ENCODE data around the gene NUMA1.

NUMA1 gene

DNA sequence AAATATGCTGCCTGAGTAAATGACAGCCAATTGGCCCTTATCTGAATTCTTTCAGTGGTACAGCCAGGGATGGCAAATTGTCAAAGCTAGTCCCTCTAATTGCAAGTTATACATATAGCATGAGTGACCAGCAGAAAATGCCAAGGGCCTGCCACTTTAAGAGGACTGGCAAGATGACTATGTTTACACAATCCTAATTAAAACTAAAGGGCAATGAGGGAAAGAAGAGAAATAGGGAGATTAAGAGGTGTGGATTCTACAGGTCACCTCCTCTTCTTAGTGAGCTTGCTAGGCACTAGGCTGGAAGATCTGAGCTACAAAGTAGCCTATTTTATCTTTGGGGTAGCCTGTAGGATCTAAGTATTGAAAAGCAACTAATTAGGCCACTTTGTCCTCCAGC is 13.5 kb downstream of the NUMA1 start:
- TF ChIP-seq, protein P1, sequence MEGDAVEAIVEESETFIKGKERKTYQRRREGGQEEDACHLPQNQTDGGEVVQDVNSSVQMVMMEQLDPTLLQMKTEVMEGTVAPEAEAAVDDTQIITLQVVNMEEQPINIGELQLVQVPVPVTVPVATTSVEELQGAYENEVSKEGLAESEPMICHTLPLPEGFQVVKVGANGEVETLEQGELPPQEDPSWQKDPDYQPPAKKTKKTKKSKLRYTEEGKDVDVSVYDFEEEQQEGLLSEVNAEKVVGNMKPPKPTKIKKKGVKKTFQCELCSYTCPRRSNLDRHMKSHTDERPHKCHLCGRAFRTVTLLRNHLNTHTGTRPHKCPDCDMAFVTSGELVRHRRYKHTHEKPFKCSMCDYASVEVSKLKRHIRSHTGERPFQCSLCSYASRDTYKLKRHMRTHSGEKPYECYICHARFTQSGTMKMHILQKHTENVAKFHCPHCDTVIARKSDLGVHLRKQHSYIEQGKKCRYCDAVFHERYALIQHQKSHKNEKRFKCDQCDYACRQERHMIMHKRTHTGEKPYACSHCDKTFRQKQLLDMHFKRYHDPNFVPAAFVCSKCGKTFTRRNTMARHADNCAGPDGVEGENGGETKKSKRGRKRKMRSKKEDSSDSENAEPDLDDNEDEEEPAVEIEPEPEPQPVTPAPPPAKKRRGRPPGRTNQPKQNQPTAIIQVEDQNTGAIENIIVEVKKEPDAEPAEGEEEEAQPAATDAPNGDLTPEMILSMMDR (IDR thresholded peaks at IDR 0.05; ENCODE audit: low read depth, low read length), result no peak
- in situ Hi-C loops (cut with HindIII; ENCODE audit: low sequenced_read_pairs), result no loop called here
- no peak for DNase-seq (ENCODE audit: low read depth, low spot score)
- H3K4me3 ChIP-seq (ENCODE audit: low read depth, low read length), result no peak overlapping the region

DNA sequence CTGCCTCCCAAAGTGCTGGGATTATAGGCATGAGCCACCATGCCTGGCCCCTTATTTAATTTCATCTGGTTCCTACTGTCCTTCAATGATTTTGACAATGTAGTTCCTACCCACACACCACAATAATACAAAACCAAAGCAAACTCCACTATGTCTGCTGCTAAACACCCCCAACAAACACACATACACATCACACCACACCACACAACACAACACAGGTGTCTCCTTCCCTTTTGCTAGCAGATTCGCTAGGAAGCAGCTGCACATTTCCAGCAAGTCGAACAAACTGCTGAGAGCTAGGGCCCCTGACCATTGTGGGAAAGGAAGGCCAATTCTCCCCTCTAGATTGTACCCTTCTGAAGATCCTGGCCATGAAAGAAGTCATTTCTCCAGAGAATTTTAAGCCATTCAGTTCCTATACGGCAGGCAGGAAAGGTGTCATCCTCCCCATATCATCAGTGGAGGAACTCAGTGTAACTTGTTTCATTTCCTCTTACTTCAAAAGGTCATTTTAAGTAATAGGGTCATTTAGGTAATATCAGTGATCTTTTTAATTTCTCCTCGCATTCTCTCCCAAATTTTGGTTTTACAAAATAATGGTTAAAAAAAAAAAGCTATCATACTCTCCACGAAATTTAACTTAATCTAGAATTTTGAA is 18.5 kb downstream of the NUMA1 start:
- in situ Hi-C loops (cut with HindIII; ENCODE audit: low sequenced_read_pairs), result no loop called here
- H3K4me3 ChIP-seq (ENCODE audit: low read depth, low read length), result no peak overlapping the region
- TF ChIP-seq, protein P1 (IDR thresholded peaks at IDR 0.05; ENCODE audit: low read depth, low read length), result no peak
- DNase-seq (ENCODE audit: low read depth, low spot score), result no peak

DNA sequence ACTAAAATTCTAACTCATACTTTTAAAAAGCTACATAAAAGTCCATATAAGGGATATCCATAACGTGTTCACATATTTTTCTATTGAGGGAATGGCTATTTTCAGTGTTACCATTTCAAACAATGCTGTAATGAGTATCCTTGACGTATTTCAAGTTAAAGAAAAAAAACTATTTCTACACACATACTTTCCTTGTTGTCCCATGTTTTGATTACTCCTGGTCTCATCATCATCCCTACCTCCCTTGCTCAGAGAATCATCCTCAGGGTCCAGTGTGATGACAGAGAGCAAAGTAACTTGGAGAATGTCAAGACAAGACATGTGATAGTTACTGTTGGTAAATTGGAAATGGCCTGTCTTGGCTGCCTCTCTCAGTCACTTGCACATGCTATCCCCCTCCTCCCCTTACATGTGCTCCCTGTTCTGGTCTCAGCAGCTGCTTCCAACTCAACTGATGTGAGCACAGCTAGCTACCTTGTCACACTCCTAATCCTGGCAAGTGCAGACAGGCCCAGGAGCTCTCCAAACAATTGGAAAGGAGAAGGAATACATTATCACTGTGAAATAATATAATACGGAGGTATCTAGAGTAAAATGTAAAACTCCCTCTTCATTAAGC is 21.8 kb downstream of the NUMA1 start:
- in situ Hi-C loops (cut with HindIII; ENCODE audit: low sequenced_read_pairs), result no loop called here
- peak; percentile 40 for DNase-seq (ENCODE audit: low read depth, low spot score)
- no peak overlapping the region for H3K4me3 ChIP-seq (ENCODE audit: low read depth, low read length)
- TF ChIP-seq, protein P1 (IDR thresholded peaks at IDR 0.05; ENCODE audit: low read depth, low read length), result no peak

DNA sequence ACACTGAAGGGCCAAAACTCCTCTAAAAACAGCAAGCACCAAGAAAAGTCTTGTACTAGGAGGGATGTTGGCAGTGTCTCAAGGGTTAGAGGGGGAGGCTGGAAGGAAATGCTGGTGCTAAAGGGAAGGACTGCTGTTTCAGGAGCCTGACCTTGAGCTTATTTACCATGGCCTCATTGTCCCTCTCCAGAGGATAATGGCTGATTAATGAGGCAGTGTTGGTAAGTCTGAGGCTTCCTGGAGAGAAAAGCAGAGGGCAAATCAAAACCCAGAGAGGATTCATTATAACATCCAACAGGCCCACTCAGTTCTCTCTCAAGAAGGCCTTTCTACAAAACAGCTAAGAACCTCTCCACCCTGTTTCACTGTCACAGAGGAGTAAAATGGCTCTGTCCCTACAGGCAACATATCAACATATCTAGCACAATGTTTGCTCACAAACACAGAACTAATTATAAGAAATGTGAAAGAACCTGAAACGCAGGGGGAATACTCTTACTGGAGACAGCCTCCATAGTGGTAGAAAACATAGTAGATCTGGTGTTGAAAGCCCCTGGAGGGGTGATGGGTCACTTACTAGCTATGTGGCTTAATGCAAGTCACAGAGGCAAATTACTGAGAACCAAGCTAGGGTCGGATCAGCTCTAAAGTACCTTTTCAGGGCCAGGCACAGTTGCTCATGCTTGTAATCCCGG is 31.4 kb downstream of the NUMA1 start:
- TF ChIP-seq, protein P1 (IDR thresholded peaks at IDR 0.05; ENCODE audit: low read depth, low read length), result no peak
- no peak for DNase-seq (ENCODE audit: low read depth, low spot score)
- no peak overlapping the region for H3K4me3 ChIP-seq (ENCODE audit: low read depth, low read length)
- in situ Hi-C loops (cut with HindIII; ENCODE audit: low sequenced_read_pairs), result no loop called here

DNA sequence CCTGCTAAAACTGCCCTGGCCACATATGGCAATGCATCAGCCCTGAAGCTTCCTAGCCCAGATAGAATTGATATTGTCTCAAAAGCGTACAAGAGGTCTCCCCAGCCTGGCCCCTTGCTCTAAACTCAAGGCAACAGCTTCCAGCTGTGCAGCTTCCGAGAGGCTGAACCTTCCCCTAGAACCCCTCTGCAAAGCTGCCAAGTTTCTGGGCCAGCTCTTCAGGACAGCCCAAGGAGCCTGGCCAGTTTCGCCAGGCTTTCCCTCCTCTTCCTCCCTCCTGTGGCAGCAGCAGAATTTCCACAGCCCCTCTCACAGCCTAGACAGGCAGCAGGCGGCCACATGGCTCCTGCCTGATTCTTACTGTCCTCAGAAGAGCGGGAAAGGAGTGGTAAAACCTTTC is 34.5 kb downstream of the NUMA1 start:
- DNase-seq (ENCODE audit: low read depth, low spot score), result no peak
- no peak overlapping the region for H3K4me3 ChIP-seq (ENCODE audit: low read depth, low read length)
- in situ Hi-C loops (cut with HindIII; ENCODE audit: low sequenced_read_pairs), result no loop called here
- TF ChIP-seq, protein P1 (IDR thresholded peaks at IDR 0.05; ENCODE audit: low read depth, low read length), result no peak

DNA sequence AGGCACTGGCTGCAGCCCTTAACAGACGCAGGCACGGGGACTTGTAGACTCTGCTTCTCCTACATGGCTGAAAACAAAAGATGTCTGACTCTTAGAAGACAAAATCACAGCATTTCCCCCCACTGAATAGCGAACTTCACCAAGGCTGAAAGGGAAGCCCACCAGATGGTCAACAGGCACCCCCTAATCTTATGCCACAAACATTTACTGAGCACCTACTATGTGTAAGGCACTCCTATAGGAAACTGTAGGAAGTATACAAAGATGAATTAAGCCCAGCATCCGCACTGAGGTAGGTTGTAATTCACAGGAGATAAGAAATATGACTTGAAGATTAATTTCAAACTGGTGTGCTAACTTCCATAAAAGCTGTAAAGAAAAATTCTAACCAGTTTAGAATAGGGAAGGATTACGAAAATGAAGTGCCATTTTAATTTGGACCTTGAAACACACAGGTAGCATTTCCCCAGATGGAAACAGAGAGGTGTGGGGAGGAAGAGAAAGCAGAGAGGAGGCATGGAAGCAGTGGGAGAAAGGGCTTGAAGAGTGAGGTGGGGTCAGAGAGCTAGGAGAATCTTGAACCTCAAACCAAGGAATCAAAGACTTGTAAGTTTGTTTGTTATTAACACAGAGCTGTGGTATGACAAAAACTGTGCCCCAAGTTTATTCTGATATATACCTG is 38.1 kb downstream of the NUMA1 start:
- in situ Hi-C loops (cut with HindIII; ENCODE audit: low sequenced_read_pairs), result no loop called here
- TF ChIP-seq, protein P1 (IDR thresholded peaks at IDR 0.05; ENCODE audit: low read depth, low read length), result no peak

More for the DNA sequence above, 38.1 kb downstream of the NUMA1 start:
- peak overlapping the region; percentile 73 for H3K4me3 ChIP-seq (ENCODE audit: low read depth, low read length)
- DNase-seq (ENCODE audit: low read depth, low spot score), result no peak
